ENCODE data around the gene SDR42E2. TPM values are rescaled to one million over a fixed set of nuclear protein-coding genes. Genes with fewer than 3 reads are reported as not detected.

SDR42E2 gene
- not detected for total RNA-seq

DNA sequence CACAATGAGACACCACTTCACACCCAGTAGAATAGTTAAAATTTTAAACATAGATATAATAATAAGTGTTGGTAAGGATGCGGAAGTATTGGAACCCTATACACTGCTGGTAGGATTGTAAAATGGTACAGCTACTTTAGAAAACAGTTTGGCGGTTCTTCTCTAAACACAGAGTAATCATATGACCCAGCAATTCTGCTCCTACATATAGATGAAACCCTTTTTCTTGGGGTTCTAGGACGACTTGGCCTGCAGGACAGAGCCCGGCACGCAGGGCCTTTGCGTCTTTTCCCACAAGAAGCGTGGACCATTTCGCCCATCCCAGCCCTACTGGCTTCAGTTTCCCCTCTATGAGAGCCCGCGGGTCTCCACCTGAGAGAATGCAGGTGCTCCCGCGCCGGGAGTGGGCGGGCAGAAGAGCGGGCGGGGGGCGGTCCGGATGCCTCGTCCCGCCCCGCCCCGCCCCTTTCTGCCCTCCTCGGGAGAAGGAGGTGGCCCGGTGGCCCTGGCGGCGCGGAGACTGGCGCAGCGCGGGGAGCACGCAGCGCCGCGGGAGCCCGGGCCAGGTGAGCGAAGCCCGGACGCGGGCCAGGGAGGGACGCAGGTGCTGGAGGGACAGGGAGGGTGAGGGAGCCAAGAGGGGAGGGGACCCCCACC lies at the start of gene SDR42E2:
TSS of gene SDR42E2 (plus strand) at position 508 of the 657 bp plus-strand sequence. CDS start 3,077 bp downstream, outside the sequence.
- intact Hi-C loops (cut with DNase I), result no loop called here
- TF ChIP-seq POLR2A (IDR thresholded peaks at IDR 0.05), result no peak
- TF ChIP-seq, protein P1, sequence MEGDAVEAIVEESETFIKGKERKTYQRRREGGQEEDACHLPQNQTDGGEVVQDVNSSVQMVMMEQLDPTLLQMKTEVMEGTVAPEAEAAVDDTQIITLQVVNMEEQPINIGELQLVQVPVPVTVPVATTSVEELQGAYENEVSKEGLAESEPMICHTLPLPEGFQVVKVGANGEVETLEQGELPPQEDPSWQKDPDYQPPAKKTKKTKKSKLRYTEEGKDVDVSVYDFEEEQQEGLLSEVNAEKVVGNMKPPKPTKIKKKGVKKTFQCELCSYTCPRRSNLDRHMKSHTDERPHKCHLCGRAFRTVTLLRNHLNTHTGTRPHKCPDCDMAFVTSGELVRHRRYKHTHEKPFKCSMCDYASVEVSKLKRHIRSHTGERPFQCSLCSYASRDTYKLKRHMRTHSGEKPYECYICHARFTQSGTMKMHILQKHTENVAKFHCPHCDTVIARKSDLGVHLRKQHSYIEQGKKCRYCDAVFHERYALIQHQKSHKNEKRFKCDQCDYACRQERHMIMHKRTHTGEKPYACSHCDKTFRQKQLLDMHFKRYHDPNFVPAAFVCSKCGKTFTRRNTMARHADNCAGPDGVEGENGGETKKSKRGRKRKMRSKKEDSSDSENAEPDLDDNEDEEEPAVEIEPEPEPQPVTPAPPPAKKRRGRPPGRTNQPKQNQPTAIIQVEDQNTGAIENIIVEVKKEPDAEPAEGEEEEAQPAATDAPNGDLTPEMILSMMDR (IDR thresholded peaks at IDR 0.05), result no peak
- no peak for TF ChIP-seq POLR2AphosphoS5 (IDR thresholded peaks at IDR 0.05)
- Histone ChIP-seq H3K4me1 (replicated peaks) (no peaks in the 10 kb centered on the region), H3K27ac (no peak within 1 kb of the TSS), H3K4me3 (peak within 1 kb of the TSS in 1 of 2 donors; percentile 10), H3K36me3 (no peaks in the 10 kb centered on the region), H3K9me3 (no peaks in the 10 kb centered on the region), H3K27me3 (replicated peaks; ENCODE audit: insufficient read depth) (no peaks in the 10 kb centered on the region)
- 4% methylated on average over 30 of the region's 40 CpGs for WGBS
- no peak for DNase-seq (ENCODE audit: low spot score)

- H3K4me1 ChIP-seq (replicated peaks), result no peaks in the 10 kb centered on the region
Measured at GRCh38 chr16:22116095-22116700, 46.1 kb upstream of the SDR42E2 start.

DNA sequence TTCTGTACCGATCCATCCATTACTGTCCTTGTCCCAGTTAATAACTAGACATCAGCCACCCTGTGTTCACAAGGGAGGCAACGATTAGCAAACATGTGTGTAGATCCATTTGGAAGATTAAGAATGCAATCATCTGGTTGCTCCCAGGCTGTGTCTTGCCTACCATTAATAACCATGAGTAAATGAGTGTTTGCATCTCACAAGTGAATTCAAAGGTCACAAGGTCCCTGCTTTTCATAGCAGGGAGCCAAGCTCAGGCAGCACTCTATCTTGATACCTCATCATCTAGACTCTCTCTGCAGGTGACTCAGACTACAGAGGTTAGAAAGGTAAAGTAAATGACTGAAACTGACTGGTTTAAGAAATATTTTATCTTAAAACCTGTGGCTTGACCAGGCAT lies 44.7 kb upstream of the SDR42E2 start:
- WGBS, result 63% methylated on average over 2 of the region's 2 CpGs
- intact Hi-C loops (cut with DNase I), result no loop called here
- Histone ChIP-seq H3K9me3 (no peaks in the 10 kb centered on the region), H3K36me3 (no peaks in the 10 kb centered on the region), H3K27me3 (replicated peaks; ENCODE audit: insufficient read depth) (no peaks in the 10 kb centered on the region), H3K27ac (no peak overlapping the region), H3K4me1 (replicated peaks) (no peaks in the 10 kb centered on the region), H3K4me3 (no peak overlapping the region)
- TF ChIP-seq POLR2A (IDR thresholded peaks at IDR 0.05) (no peak), POLR2AphosphoS5 (IDR thresholded peaks at IDR 0.05) (no peak)
- TF ChIP-seq, protein P1 (IDR thresholded peaks at IDR 0.05), result no peak
- no peak for DNase-seq (ENCODE audit: low spot score)

More at GRCh38 chr16:22116095-22116700, 46.1 kb upstream of the SDR42E2 start:
- Histone ChIP-seq H3K9me3 (no peaks in the 10 kb centered on the region), H3K4me3 (no peak overlapping the region), H3K36me3 (no peaks in the 10 kb centered on the region), H3K27ac (no peak overlapping the region), H3K27me3 (replicated peaks; ENCODE audit: insufficient read depth) (no peaks in the 10 kb centered on the region)
- no peak for DNase-seq (ENCODE audit: low spot score)
- no peak for TF ChIP-seq POLR2A (IDR thresholded peaks at IDR 0.05)
- TF ChIP-seq, protein P1 (IDR thresholded peaks at IDR 0.05), result no peak
- TF ChIP-seq POLR2AphosphoS5 (IDR thresholded peaks at IDR 0.05), result no peak
- intact Hi-C loops (cut with DNase I), result no loop called here
- WGBS, result 90% methylated on average over 2 of the region's 2 CpGs

DNA sequence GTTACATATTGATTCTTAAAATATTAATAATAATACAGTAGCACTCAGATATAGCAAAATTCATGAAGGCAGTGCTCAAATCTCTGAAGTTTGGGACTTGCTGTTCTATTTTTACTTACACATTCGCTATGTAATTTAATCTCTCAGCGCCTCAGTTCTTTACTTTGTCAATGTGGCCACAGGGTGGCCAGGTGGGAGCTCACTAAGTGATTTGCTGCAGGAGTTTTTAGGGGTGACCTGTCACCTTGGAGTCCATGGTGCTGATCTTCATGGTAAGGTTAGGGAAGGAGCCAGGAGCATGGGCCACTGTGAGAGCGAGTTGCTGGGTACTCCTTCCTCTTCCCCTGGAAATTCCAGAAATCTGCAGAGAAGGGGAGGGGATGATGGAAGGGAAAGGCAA lies 41.9 kb upstream of the SDR42E2 start:
- no peak overlapping the region for H3K27ac ChIP-seq

More for the DNA sequence above, 41.9 kb upstream of the SDR42E2 start:
- Histone ChIP-seq H3K9me3 (no peaks in the 10 kb centered on the region), H3K36me3 (no peaks in the 10 kb centered on the region), H3K27me3 (replicated peaks; ENCODE audit: insufficient read depth) (no peaks in the 10 kb centered on the region), H3K4me3 (no peak overlapping the region), H3K4me1 (replicated peaks) (no peaks in the 10 kb centered on the region)
- intact Hi-C loops (cut with DNase I), result no loop called here
- TF ChIP-seq POLR2A (IDR thresholded peaks at IDR 0.05), result no peak
- no peak for TF ChIP-seq POLR2AphosphoS5 (IDR thresholded peaks at IDR 0.05)
- TF ChIP-seq, protein P1 (IDR thresholded peaks at IDR 0.05), result no peak
- DNase-seq (ENCODE audit: low spot score), result no peak
- 84% methylated on average over 3 of the region's 3 CpGs for WGBS
